Endothelial cell of umbilical vein (primary cell): ENCODE results near the gene PUS3. TPM values are rescaled to one million over a fixed set of nuclear protein-coding genes. Genes with fewer than 3 reads are reported as not detected.

ENCODE experiments used
- BruUV-seq: library from RNA; stranded (reverse); fragments of 400-500 nt; replicated peaks from 2 replicates; lab custom pipeline; 2021; lab: Mats Ljungman, UMichigan
- CTCF ChIA-PET: fragments of 300-600, 350-600 bp; sonication (Branson Sonifier 250); formaldehyde crosslinking; loops from one replicate; lab custom pipeline; 2021; ENCODE audit warnings: antibody characterized with exemption, inconsistent platforms; lab: Charles Lee
- POLR2A ChIA-PET: fragments of 300-600, 350-600 bp; sonication (Branson Sonifier 250); formaldehyde crosslinking; loops from one replicate; lab custom pipeline; 2021; ENCODE audit warnings: antibody characterized with exemption, inconsistent platforms; lab: Charles Lee
- DNase-seq: peaks from one replicate; pipeline ENCODE4 v3.0.0-alpha.2; 2011; ENCODE audit warnings: low read depth, low spot score
- FAIRE-seq: peaks from 2 replicates; lab custom pipeline; 2011; peaks lifted over from hg19 to GRCh38; lab: Jason Lieb, UNC
- H2AFZ ChIP-seq: 2 replicates; pipeline ENCODE4 v1.6.0; 2012; ENCODE audit warnings: low read depth, low read length, control low read depth, inconsistent platforms
- H3K27ac ChIP-seq: 2 replicates; pipeline ENCODE4 v1.5.1; 2011; ENCODE audit warnings: low read depth, mild to moderate bottlenecking, control low read depth, low read length, moderate library complexity; ENCODE audit not compliant: insufficient read depth
- H3K27me3 ChIP-seq, 2 experiments: 2 replicates each; pipeline versions ENCODE4 v1.6.0 to v1.6.1; 2011; ENCODE audit warnings: low read length in 2 of 2, mixed read lengths in 1 of 2; ENCODE audit not compliant: control insufficient read depth in 2 of 2, insufficient read depth in 2 of 2
- H3K36me3 ChIP-seq, 2 experiments: 2 replicates in 1 of 2; 3 replicates in 1 of 2; pipeline ENCODE4 v1.5.1; 2011; ENCODE audit warnings: low read length in 2 of 2, mild to moderate bottlenecking in 1 of 2, moderate library complexity in 1 of 2; ENCODE audit not compliant: control insufficient read depth in 2 of 2, insufficient read depth in 2 of 2; ENCODE audit errors: extremely low read depth in 1 of 2
- H3K4me1 ChIP-seq: 3 replicates; pipeline ENCODE4 v1.5.1; 2011; ENCODE audit warnings: mild to moderate bottlenecking, low read length; ENCODE audit not compliant: control insufficient read depth, insufficient read depth; ENCODE audit errors: extremely low read depth
- H3K4me2 ChIP-seq: 2 replicates; pipeline ENCODE4 v1.6.1; 2011; ENCODE audit warnings: low read length, control low read depth, mixed read lengths; ENCODE audit not compliant: insufficient read depth
- H3K4me3 ChIP-seq, 3 experiments: fragments of 200-600 bp in 1 of 3; sonication (generic), shearing (Covaris generic) in 1 of 3; replicated peaks in 1 of 3; 2 replicates each; pipeline ENCODE4 v1.5.1; 2011 to 2016; ENCODE audit warnings: control low read depth in 3 of 3, low read length in 3 of 3, mild to moderate bottlenecking in 2 of 3, inconsistent platforms in 1 of 3, low read depth in 1 of 3, moderate library complexity in 1 of 3; ENCODE audit not compliant: insufficient read depth in 1 of 3
- H3K79me2 ChIP-seq: 2 replicates; pipeline ENCODE4 v1.6.0; 2012; ENCODE audit warnings: low read length, inconsistent platforms; ENCODE audit not compliant: control insufficient read depth, insufficient read depth
- H3K9ac ChIP-seq: replicated peaks from 2 replicates; pipeline ENCODE3; 2011; ENCODE audit warnings: low read length, control low read depth; ENCODE audit not compliant: insufficient read depth; ENCODE audit errors: extremely low read depth
- H3K9me1 ChIP-seq: replicated peaks from 3 replicates; pipeline ENCODE4 v1.6.0; 2011; ENCODE audit warnings: mild to moderate bottlenecking, low read length; ENCODE audit not compliant: control insufficient read depth, insufficient read depth; ENCODE audit errors: extremely low read depth
- H3K9me3 ChIP-seq: replicated peaks from 2 replicates; pipeline ENCODE4 v1.5.1; 2012; ENCODE audit warnings: low read length, inconsistent platforms; ENCODE audit not compliant: control insufficient read depth, insufficient read depth
- H4K20me1 ChIP-seq: replicated peaks from 2 replicates; pipeline ENCODE3; 2011; ENCODE audit warnings: mild to moderate bottlenecking, low read length; ENCODE audit not compliant: control insufficient read depth, insufficient read depth; ENCODE audit errors: extremely low read depth
- CTCF ChIP-seq, 2 donors: IDR thresholded peaks; 1 replicate in 1 of 2; 2 replicates in 1 of 2; pipeline ENCODE4 v1.5.1; 2011; ENCODE audit warnings: low read length in 2 of 2, mild to moderate bottlenecking in 2 of 2, moderate library complexity in 2 of 2, control low read depth in 1 of 2, inconsistent platforms in 1 of 2, low read depth in 1 of 2; ENCODE audit not compliant: insufficient read depth in 1 of 2; ENCODE audit errors: extremely low read depth in 1 of 2
- EZH2 ChIP-seq: IDR thresholded peaks from 2 replicates; pipeline ENCODE4 v1.6.1; 2012; ENCODE audit warnings: borderline replicate concordance, low read depth, mild to moderate bottlenecking, moderate library complexity, low read length, inconsistent platforms; ENCODE audit not compliant: severe bottlenecking
- FOS ChIP-seq: IDR thresholded peaks from 2 replicates; pipeline ENCODE4 v1.6.1; 2011; ENCODE audit warnings: mild to moderate bottlenecking, low read length, moderate library complexity, borderline replicate concordance; ENCODE audit not compliant: insufficient read depth
- GATA2 ChIP-seq: IDR thresholded peaks from 2 replicates; pipeline ENCODE4 v1.7.0; 2011; ENCODE audit warnings: low read depth, mild to moderate bottlenecking, moderate library complexity, mixed read lengths, low read length; ENCODE audit not compliant: insufficient read length, insufficient read depth
- JUN ChIP-seq: IDR thresholded peaks from 2 replicates; pipeline ENCODE4 v1.6.1; 2011; ENCODE audit warnings: borderline replicate concordance, low read depth; ENCODE audit not compliant: insufficient read length, insufficient read depth
- dilution Hi-C: fragments of 300-500 bp; cut with MboI; formaldehyde crosslinking; loops from one replicate; pipeline ENCODE4 v1.15.0; 2019; ENCODE audit warnings: low sequenced_read_pairs; ENCODE audit not compliant: extremely low pct_ligation_motif_present
- intact Hi-C: fragments of 100-400 bp; cut with micrococcal nuclease; formaldehyde crosslinking; loops from one replicate; pipeline ENCODE4 v1.10.0; 2022
- polyA plus RNA-seq, 4 experiments: library from polyadenylated mRNA; depleted of rRNA in 3 of 4; stranded (reverse) in 3 of 4; unstranded in 1 of 4; fragments of >200 nt; gene quantifications; 2 replicates each; pipeline versions ENCODE4 v1.2.1 to v1.2.3, GENCODE V29; 2011 to 2012; ENCODE audit warnings: missing spikeins in 1 of 4
- total RNA-seq: library from RNA; stranded (reverse); gene quantifications from 2 replicates; pipeline ENCODE4 v1.2.3, GENCODE V29; 2021

The PUS3 gene
- total and polyA plus RNA-seq, 2 donors (not counting 3 experiments of a cell fraction or from before 2014, with no cell fraction given), result 5.1 to 10.3 TPM

- H3K9ac ChIP-seq, result no peak overlapping the region
- POLR2A ChIA-PET, result no interaction called here
- intact Hi-C loops (no loop called here), dilution Hi-C loops (no loop called here)
- TF ChIP-seq JUN (no peak), FOS (no peak), EZH2 (no peak), GATA2 (no peak), CTCF (IDR thresholded peaks at IDR 0.05; ENCODE audit: extremely low read depth in 1 of 2, insufficient read depth in 1 of 2, low read depth in 1 of 2, low read length in 2 of 2) (no peak)
- no peaks in the 10 kb centered on the region for H3K4me1 ChIP-seq
- H3K36me3 ChIP-seq, result no peaks in the 10 kb centered on the region
- H3K27me3 ChIP-seq, result no peaks in the 10 kb centered on the region
- no peak overlapping the region for H3K27ac ChIP-seq
- no TSS peak for BruUV-seq
- FAIRE-seq (no peak), DNase-seq (no peak)
- no peaks in the 10 kb centered on the region for H3K9me1 ChIP-seq
- CTCF ChIA-PET, result interaction anchor here (0.9 kb wide), 1 partner anchor 10 kb away, joined by 4 read pairs; no protein-coding TSS in a partner anchor
- no peaks in the 10 kb centered on the region for H3K79me2 ChIP-seq
- H2AFZ ChIP-seq, result no peak overlapping the region
- H3K4me3 ChIP-seq, result no peak overlapping the region
- H4K20me1 ChIP-seq, result no peaks in the 10 kb centered on the region
- H3K9me3 ChIP-seq, result no peaks in the 10 kb centered on the region
- no peak overlapping the region for H3K4me2 ChIP-seq
These were observed 48.7 kb upstream of the PUS3 start for GRCh38 chr11:125951731-125952130.
